Activated CD4-positive, CD25-positive, alpha-beta regulatory T cell treated with anti-CD3 and anti-CD28 coated beads, Interleukin-2, amount 50 U/mL, for 24 hours (primary cell): ENCODE data around the gene KRT4.

Source experiments
- ATAC-seq, 2 donors: fragments of 150-1000 bp; cut with Tn5 transposase; one replicate each; pipeline ENCODE4 v1.10.0; 2021; ENCODE audit warnings: mild to moderate bottlenecking in 1 of 2, moderate library complexity in 1 of 2

KRT4 gene

DNA sequence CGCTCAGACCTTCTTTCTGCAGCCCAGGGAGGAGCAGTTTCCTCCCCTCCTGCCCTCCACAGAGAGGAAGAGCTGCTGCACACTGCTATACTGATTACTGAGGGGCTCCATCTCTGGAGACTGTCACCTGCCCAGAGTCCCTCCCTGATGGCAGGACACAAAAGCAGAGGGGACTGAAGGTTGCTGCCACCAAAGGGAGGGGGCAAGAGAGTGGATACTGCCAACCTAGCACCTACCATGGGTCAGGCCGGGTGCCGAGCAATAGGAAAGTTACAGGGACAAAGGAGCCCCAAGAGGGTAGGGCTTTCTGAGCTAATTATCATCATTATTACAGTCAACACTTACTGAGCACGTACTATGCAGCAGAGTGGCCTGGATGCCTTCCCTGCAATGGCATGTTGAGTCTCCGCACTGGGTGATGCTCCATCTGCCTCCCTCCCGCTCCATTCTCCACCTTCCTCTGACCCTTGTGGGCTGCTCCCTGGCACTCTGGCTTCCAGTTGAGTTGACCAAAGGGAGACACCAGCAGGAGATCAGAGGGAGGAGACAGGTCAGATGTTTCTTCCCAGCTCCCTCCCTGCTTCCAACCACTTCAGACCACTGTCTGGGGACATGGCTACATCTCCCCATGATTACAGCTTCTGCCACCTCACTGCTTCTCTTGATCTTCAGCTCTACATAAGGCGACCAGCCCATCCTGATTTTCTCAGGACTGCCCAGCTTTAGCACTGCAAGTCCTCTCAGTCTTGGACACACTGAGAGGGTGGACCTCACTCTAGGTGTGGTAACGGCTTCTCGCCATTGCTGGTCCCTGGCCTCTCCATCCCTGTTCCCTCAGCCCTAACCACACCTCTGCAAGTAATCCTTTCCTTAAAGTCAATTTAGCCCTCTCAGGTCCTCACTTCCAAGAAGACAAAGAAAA is 22.8 kb upstream of the KRT4 start:
- no peak for ATAC-seq

DNA sequence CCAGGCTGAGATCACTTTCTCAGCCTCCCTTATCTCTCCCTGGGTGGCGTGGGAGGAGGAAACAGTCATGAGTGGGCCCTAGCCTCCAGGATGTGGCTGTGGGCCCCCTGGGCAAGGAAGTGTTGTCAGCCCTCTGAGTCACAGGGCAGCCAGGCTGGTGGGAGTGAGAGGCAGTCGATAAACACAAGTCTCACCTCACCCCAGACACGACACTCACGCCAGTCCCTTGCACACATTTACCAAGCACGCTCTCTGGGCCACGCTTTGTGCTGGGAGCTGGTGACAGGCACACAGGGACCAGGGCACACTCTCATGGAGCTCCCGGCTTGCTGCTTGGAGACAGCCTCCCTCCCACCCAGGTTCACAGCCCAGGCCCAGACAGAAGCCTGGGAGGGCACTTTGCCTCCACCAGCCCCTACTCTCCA is 22.1 kb upstream of the KRT4 start:
- peak; percentile 61 to 66 for ATAC-seq

DNA sequence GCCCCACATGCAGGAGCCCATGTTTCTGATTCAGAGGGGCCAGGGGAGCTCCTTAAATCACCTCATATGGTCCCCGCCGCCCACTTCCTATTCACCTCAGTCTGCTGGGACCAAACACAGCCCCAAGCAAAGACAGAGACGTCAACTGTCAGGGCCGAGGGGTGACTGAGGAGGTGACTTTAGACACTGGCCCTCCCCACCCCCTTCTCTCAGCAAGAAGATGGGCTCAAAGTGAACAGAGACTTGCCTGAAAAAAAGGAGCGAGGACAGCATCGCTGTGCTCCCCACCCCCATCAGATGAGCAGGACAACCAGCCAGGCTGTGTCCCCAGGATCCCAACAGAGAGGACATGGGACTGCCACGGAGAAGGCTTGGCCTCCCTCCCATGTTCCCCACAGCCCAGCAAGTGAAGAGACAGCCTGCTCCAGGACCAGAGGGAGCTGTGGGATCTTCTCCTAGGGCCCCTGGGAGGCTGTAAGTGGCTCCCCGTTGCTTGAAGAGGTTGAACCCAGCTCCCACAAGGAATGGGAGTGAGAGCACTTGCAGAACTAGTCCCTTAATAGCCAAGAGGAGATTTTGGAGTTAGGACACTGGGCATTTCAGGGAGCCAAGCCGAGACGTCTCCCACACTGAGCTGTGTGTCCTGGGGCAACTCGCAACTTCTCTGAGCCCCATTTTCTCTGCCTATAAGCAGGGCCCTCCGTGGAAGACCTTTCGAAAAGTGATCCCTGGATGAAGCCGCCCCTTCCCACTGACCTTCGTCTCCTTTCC is 21.5 kb upstream of the KRT4 start:
- no peak for ATAC-seq

DNA sequence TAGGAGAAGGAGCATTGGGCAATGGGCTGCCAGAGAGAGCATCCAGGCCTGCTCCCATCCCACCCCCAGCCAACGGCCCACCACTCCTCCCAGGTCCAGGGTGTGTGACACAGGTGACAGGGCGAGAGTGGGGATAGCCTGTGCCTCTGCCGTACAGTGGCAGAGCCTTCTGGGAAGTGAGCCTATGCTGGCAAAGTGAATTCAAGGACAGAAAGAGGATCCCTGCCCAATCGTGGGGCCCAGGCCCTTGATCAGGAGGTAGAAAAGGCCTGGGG is 20.7 kb upstream of the KRT4 start:
- ATAC-seq = no peak

DNA sequence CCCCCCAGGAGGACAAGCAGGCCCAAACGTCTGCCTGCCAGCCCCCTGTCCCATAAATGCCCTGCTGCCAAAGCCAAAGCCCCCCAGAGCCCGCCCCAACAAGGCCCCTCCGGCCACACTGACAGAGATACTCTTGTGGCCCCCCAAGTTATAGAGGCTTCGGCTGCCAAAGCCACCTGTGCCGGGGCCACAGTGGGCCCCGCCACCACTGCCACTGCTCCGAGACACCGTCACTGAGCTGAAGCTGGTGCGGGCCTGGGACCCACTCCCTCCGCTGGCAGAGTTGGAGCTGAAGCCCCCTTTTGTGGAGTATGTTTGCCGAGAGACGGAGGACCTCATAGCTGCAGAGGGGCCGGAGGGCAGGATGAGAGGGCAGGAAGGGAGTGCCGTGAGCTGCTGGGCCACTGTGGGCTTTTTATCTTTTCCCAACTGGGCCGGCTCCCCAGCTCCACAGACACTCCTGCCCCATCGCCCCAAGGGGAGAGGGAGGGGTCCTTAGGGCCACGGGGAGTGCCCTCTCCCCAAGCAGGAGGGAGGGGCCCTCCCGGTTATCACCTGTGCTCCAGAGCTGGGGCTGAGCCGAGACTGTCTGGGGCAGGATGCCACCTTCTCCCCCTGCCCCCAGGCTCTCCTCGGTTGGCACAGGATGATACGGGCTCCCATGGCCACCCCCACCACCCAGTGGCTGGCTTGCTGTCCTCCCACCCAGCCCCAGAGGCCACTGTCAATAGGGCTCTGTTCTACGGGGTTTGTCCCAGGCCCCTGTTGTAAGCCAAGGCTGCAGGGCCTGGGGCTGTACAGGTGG is 20.2 kb upstream of the KRT4 start, which contains the start of gene KRT79:
Gene KRT79 (minus strand): TSS at position 390 of the 805 bp plus-strand sequence. CDS start 51 bp downstream, at position 339.
- no peak for ATAC-seq

DNA sequence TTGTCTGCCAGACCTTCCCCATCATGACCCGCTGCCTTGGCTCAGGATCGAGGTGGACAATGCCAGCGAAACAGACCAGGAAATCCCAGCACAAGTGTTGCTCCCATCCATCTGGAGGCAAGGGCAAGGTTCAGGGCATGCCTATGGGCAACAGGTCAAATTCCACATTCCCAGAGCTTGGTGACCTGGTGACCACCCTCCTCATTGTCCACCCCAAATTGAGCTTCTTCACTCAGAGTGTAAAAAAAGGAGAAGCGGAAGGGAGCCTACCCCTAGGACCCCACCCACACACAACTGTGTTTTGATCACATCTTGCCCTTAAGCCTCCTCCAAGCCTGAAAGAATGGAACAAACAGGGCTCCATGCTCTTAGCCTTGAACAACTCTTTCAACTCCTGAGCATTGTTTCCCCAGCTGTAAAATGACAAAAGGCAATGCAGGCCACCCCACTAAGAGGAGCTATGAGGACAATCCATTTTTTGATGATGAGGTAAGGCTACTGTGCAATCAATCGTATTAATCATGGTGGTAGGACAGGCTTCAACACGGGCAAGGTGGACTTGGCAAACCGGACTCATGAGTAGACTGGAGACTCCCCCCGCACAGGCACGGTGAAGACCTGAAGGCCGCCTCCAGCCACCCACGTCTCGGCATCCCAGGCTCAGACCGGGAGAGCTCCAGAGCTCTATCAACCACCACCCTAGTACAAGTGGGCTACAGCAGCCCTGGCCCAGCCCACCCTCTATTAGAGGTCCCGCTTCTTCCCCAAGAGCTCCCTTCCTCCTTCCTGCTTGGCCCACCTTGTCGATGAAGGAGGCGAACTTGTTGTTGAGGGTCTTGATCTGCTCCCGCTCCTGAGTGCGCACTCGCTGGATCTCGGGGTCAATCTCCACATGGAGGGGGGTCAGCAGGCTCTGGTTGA is 19.3 kb upstream of the KRT4 start:
- ATAC-seq = no peak

DNA sequence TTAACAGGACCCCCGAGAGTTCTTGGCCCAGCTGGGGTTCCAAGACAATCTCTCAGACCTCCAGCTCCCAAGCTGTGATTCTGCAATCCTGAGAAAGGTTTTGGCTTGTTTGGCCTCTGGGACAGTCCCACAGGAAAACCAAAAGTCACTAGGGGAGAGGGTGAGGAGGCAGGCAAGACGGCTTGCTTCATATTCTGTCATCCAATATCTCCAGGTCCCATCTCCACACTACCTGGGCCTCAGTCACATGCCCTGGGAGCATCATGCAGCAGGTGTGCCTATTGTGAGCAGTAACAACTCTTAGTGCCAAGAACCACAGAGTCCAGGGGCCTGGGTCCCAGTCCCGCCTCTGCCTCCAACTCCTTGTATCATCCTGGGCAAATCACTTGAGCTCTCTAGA is 18.5 kb upstream of the KRT4 start:
- no peak for ATAC-seq

DNA sequence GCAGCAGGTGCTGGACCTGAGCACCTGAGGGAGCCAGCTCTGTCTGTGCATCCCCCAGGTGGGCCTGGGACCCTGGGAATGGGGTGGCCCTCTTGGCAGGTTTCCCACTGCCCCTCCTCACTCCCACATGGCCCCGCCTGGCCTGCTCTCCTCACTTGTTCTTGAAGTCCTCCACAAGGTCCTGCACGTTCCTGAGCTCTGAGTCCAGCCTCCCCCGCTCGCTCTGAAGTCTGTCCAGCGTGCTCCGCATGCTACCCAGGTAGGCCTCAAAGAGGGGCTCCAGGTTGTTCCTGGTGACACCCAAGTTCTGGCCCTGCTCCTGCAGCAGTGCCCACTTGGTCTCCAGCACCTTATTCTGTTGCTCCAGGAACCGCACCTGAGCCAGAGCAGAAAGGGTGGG is 17.3 kb upstream of the KRT4 start:
- no peak for ATAC-seq

DNA sequence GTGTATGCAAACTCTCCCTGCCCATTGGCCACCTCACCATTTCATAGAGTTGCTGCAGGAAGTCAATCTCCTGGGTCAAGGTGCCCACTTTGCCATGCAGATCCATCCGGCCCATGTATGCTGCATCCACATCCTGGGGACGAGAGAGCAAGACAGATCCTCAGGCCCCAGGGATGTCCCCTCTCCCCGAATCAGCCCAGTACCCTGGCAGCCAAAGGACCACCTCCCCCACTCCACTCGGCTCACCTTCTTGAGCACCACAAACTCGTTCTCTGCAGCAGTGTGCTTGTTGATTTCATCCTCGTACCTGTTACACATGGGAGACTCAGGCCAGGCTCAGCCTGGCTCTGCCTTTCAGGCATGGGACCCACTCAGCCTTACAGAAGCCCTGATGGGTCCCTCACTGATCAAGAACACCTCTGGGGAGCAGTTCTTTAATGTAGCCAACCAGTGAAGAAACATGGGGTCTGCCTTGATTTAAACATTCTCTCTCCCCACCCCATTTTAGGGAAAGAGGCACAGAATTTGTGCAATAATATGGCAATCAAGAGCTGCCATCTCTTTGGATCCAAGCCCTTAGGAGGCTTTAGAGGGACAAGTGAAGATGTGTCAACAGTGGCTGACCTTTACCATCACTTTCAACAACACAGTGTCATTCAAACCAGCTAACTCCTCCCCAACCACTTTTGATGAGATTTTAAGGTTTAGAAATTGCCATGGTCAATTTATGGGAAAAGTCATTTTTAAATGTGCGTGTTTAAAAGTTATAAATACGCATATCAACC is 16.3 kb upstream of the KRT4 start:
- no peak for ATAC-seq

DNA sequence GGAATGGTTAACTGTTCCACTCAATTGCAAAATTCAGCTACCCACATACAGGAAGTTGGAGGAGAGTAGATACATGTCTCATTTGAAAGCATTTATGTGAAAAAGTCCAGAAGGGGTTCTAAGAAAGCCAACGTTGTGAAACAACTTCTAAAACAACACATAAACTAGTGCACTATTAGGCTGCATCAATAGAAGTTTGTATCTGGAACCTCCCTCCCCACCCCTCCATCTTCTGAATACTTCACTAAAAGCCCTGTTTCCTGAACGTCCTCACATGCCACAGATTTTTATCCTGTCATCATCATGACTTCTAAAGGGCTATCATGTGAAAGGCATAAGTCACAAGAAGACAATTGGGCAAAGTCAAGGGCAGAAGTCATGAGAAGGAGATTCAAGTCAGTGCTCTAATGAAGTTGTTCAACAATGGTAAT is 14.7 kb upstream of the KRT4 start:
- ATAC-seq = no peak

DNA sequence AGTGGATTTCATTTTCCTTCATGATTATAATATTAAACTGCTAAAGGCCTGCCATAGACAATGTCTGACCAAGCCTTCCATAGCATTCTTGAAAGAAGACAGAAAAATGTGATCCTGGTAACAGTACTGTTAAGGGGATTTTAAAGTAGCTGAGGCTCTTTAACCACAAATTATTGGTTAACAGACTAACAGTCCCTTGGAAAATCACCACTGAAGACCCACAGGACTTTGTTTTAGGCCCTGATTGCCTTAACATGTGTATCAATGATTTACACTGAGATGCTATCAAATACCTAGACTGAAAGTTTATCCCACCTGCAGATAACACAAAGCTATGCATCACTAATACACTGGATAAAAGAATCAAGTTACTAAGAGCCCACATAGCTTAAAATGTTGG is 14.2 kb upstream of the KRT4 start:
- no peak for ATAC-seq

DNA sequence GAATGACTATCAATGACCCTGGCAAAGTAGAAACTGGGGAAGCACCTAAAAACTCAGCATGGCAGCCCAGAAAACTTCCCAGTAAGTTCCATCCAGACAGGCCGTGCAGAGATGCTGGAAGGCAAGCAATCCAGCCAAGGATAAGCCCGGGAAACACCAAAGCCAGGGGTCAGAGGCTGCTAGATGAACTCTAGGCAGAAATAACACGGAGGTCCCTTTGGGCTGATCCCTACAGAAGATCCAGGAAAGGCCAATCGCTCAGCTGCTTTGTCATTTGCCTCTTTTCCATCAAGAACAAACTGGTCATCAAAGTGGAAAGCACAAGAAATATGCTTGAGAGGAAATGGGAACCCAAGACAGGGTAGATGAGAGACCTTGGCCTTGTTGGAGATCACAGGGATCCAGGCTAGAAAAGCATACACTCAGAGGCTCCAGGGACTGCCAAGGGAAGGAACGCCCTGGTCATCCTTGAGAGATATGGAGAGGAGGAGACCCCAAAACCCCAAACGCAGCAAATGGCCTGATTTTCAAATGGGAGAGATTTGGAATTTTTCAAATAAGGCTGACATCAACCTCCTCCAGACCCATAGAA is 13.7 kb upstream of the KRT4 start:
- ATAC-seq = no peak

DNA sequence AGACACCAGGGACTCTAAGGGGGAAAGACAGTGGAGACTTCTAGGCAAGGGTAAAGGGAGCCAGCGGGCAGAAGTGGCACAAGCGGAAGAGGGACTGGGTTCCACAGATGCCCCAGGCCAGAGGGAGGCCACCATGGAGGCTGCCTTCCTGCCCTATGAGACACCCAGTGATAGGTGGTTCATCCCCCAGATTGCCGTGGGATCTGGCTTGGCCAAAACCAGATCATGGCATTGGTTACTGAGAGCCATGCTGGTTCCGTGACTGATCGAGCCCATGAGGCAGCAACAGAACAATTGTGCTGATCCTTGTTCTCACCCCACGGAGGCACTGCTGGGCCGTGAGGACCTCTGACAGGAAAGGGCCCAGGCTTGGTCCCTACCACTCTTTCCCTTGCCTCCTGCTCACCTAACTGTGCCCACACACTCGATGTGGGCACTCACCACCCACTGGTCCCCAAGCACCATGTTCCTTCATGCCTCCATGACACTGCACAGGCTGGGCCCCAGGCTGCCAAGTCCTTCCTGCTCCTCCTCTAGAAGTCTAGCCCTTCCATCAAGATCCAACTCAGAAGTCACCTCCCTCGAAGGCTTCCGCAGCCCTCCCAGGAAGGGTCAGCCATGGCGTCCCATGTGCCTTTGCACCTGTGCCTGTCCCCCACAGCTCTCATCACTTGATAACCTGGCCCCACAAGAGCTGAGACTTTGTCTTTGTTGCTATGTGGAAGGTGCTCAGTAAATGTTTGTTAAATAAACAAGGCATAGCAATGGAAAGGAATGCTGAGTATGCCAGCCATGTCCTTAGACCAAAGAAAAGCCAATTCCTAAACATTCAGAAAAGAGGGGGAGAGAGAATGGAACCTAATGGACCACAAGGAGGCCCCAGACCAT is 12.9 kb upstream of the KRT4 start:
- ATAC-seq = no peak

DNA sequence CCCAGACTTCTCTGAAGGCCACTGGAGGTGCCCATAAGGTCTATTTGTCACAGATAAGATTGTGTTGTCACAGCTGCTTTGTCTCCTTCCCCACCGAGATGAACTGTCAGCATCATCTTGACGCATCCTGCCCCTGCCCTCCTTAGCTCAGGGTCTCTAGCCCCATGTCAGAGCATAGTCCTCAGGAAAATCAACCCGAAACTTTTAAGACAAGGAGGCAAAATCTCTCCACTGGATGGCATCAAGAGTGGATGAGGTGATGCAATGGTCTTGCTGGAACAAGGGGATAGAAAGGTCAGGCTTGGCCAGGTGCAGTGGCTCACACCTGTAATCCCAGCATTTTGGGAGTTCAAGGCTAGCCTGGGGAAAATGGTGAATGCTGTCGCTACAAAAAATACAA is 12.0 kb upstream of the KRT4 start:
- ATAC-seq = no peak

DNA sequence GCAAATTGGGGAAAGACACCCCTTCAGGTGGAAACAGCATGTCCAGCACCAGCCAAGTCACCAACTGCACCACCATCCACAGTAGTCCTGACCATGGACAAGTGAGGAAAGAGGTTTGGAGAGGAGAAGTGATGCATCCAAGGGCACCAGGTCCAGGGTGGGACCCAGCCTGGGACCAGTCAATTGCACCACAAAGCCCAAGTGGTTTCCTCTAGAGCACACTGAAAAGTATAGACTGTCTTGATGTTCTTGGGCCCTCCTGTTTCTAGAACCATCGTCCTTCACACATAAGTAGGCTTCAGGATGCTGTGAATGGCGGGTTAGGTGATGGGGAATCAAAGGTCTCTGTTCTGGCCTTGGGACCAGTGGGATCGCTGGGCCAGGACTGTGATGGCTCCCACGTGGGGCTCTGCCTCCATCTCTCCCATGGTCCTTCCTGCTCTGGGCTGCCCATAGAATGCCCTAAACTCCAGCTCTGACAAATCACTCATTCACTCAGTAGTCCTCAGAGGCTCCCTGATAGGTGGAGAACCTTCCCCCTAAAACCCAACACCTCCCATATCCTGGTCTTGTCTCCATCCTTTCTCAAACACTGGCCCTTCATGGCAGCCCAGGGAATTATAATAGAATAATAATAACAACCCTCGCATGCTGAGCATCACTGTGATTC is 11.0 kb upstream of the KRT4 start:
- ATAC-seq = no peak

DNA sequence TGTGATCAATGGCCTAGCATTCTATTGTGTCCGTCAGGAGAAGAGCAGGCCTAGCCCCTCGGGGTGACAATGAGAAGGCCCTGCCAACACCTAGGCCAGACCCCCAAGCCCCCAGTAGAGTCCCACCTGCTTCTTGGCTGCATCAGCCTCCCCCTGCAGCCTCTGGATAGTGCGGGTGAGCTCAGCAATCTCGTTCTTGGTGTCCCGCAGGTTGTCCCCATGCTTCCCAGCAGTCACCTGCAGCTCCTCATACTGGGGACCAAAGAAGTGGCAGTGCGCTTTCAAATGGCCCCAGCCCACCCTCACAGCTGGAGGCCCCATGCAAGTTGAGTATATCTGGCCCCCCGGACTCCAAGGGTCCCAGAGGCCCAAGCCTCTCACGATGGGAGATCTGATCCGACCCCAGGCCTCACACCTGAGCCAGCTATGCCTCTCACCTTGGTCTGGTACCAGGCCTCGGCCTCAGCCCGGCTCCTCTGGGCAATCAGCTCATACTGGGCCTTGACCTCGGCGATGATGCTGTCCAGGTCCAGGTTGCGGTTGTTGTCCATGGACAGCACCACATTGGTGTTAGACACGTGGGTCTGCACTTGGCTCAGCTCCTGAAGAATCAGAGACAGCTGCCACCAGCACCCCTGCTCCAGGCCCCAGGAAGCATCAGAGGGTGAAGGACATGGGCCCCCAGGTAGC is 10.0 kb upstream of the KRT4 start:
- no peak for ATAC-seq

DNA sequence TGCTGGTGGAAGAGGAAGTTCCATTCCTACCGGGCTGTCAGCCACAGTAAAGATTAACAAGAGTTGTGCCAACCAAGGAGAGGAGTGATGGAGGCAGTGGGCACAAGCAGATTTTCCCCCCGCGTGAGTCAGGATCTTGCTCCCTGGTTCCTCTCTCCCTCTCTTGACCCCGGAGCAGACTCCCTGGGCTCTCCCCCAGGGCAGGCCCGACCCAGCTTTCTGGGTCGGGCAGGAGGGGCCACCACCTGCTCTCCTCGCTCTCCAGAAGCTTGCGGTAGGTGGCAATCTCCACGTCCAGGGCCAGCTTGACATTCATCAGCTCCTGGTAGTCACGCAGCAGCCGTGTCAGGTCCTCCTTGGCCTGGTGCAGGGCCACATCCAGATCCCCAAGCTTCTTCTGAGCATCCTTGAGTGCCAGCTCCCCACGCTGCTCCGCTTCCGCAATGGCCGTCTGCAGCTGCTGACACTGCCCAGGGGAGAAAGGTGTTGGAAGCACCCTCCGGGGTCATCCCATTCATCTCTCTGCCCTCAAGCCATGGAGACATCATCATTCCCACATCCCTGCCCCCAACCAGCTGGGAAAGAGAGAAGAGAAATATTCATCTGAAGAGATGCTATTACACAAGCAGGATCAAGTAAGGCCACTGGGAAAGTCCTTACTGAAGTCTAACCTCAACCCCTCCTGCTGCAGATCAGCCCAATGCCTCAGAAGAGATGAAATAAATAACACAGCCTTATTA is 9.0 kb upstream of the KRT4 start:
- ATAC-seq = no peak
